GM21423 (cell line): ENCODE data around the gene MPV17L2.
A peak's percentile ranks its signal among the peaks of the same experiment; 100 is the strongest.

Experiments
- ATAC-seq: cut with Tn5 transposase; IDR thresholded peaks from one replicate; pipeline ENCODE4 v1.9.1; 2021; ENCODE audit warnings: mild to moderate bottlenecking, moderate library complexity; ENCODE audit not compliant: unreplicated experiment

MPV17L2 gene

DNA sequence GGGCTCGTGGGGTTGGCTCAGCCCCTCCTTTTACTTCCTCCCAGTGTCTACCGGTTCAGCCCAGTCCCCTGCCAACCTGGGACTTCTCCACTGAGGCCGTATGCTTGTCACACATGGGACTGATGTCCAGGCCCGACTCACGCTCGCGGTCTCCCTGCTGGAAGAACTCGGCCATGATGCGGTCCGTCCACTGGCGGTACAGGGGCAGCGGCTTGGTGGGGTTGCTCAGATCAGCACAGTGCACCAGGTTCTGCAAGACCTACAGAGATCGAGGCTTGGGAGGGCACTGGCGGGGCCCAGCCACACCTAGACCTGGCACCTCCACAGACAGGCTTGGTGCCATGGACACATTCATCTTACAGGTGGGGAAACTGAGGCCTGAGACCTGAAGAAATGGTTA, 18.7 kb downstream of the MPV17L2 start:
- ATAC-seq, result no peak

DNA sequence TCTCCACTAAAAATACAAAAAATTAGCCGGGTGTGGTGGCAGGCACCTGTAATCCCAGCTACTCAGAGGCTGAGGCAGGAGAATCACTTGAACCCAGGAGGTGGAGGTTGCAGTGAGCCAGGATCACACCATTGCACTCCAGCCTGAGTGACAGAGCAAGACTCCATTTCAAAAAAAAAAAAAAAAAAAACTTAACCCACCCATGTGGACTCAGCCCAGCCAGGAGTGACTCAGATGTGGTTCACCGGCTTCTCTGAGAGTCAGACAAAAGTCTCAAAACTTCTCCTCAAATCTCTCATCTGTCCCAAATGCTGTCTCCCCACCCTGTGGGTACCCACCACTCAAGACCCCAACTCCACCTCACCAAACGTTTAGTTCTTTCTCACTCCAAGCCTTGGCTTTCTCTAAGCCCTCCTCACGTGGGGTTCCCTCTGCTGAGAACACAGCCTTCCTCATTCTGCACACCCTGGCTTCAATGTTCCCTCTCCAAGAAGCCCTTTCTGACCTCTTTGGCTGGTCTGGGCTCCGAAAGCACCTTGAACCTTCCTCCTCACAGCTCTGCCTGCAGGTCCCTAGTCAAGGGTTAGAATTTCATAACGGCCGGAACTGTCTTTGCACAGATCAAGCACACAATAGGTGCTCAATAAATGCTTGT, 21.9 kb downstream of the MPV17L2 start:
- no peak for ATAC-seq

DNA sequence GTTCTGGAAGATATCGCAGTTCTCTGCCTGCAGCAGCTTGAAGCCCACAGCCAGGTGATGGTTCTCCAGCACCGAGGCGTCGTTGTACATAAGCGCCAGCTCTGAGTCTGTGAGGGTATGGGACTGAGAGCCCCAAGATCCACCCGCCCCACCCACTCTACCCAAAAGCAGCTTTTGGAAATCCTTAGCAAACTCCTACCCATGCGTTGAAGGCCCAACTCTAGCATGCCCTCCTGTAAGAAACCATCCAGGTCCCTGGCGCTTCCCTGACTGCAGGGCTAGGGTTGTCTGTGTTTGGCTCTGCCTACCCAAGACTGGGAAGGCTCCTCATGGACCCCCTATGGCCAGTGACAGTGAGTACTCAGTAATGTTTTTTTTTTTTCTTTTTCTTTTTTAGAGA, 23.8 kb downstream of the MPV17L2 start:
- no peak for ATAC-seq

DNA sequence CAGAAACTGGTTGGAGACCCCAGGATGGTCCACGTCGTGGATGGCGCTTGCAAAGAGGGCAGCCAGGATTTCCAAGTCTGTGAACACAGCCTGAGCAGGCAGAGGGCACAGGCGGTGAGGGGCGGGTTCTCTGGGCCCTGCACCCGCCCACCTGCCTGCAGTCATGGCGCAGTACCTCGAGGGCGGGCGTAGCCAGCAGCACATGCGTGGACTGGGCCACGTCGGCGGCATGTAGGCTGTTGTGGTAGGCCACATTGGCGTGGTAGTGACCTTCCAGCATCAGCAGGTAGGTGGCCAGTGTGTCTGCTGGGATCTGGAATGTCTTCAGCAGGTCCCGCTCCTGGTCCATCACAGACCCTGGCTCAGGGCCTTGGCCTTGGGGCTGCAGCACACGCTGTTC, 25.1 kb downstream of the MPV17L2 start:
- ATAC-seq, result no peak

DNA sequence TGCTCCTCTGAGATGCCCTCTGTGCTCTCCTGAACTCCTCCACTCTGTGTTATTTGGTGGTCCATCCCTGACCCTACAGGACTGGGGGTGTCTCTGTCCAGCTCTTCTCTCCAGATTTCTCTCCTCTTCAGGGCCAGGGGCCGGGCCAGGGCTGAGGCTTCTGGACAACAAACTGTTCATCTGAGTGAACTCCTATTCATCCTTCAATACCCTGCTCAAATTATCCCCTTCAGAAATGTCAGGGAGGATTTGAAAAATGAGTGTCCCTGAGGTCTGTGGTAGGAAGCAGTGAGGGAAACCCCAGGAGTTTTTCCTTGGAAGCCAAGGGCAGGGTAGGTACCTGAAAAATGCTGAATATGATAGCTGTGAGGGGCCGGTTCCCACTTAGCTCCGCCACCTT, 25.6 kb downstream of the MPV17L2 start:
- no peak for ATAC-seq

DNA sequence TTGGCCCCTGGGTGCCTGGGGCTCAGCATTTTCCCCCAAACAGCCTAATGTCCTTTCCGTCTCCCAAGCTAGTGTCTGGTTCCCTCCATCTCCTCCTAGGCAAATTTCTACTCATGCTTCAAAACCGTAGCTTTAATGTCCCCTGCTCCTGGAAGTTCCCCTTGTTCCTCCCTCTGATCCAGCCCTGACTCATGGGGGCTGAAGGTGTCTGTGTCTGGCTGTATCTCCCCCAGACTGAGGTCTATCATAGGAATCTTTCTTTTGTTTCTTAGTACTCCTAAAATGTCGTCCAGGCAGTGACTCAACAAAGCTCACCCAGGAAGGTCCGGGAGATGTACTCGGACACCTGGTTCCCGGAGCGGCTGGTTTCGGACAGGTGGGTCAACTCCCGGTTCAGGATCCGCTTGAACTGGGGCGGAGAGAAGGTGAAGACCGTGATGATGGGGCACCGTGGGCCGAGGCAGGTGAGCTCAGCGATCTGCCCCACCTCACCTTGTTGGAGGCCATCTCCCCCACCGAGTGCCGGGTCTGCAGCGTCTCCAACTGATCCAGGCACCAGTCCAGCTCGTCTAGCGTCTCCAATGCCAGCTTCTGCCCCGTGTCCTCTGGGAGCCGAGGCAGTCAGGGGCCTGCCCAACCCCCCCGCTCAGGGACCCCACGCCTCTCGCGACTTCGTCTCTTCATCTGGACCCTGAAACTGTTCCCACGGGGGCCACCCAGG, 27.1 kb downstream of the MPV17L2 start:
- no peak for ATAC-seq

DNA sequence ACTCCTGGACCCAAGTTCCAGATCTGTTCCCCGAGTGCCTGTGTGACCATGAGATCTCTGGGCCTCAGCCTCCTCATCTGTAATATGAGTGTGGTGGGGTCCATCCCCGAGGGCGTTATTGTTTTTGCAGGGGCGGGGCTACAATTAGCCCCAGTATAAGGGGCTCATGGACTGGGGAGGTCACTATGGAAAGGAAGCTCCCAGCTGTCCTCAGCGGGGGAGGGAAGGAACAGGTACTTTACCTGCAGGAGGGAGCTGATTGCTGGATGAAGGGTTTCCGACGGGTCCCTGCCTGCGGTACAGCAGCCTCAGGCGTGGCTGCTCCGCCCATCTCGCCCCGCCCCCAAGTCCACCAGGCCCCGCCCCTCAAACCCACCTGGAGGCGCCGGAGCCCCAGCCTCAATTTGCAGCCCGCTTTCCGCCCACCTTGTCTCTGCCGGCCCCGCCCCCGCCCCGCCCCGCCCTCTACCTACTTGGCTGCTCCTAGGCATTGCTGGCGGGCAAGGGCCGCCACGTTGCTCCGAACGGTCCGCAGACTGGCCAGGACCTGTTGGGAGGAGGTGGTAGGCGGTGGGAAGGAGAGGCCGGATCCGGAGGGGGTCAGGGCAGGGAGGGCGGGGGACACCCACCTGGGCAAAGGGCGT, 27.7 kb downstream of the MPV17L2 start:
- no peak for ATAC-seq

DNA sequence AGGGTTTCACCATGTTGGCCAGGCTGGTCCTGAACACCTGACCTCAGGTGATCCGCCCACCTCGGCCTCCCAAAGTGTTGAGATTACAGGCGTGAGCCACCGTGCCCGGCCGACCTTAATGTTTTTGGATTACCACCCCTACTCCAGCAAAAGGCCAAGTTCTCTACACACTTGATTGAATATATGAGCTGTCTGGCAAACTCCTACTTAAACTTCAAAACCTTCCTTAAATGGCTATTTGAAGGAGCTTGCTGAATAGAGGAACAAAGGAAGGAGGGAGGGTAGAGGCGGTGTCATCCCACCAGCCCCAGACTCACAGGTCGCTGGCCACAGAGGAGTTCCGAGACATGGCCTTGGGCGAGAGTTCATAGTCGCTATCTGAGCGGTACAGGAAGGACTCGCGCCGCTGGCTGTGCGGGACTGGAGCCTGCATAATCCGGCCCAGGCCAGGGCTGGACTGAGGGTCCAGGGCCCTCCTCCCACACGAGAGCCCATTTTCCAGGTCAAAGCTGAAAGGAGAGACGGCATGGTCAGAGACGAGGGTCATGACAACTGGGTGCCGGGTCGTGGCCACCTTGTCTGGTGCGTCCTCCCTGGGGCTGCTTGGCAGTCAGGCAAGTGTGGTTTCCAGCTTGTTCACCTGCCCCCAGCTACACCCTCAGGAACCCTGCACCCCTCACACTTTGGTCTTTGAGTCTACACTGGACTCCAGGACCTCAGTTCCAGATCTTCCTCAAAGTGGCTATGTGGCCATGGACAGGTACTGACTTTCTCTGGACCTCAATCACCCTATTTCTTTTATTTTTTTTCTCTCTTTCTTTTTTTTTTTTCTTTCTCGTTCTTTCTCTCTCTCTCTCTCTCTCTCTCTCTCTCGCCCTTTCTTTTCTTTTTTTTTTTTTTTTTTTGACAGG, 29.1 kb downstream of the MPV17L2 start:
- no peak for ATAC-seq

DNA sequence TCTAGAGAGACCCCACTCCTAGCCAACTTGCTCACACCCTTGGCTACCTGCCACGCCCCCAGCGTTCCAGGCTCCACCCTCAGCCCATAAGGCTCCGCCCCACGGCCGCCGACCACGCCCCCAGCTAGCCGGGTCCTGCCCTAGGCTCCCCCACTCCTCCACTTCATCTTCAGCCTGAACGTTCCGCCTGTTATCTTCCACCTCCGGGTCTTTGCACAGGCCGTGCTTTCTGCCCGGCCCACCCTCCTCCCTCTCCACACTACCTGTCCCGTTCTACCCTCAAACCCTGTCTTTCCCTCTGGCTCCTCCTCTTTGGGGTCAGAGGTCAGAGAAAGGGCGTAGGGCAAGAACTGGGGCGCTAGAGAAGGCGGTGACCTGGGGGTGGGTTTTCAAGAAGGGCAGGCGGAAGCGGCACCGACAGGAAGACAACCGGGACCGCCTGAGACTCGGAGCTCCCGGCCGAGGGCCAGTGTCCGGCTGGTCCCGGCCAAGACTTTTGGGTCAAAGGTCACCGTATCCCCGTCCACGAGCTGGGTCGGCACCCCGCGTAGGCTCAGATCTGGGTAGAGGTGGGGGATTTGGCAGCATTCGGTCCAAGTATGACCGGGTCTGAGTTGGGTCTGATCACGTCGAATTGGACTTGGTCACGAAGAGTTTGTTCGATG, 31.0 kb downstream of the MPV17L2 start:
- ATAC-seq, result no peak

DNA sequence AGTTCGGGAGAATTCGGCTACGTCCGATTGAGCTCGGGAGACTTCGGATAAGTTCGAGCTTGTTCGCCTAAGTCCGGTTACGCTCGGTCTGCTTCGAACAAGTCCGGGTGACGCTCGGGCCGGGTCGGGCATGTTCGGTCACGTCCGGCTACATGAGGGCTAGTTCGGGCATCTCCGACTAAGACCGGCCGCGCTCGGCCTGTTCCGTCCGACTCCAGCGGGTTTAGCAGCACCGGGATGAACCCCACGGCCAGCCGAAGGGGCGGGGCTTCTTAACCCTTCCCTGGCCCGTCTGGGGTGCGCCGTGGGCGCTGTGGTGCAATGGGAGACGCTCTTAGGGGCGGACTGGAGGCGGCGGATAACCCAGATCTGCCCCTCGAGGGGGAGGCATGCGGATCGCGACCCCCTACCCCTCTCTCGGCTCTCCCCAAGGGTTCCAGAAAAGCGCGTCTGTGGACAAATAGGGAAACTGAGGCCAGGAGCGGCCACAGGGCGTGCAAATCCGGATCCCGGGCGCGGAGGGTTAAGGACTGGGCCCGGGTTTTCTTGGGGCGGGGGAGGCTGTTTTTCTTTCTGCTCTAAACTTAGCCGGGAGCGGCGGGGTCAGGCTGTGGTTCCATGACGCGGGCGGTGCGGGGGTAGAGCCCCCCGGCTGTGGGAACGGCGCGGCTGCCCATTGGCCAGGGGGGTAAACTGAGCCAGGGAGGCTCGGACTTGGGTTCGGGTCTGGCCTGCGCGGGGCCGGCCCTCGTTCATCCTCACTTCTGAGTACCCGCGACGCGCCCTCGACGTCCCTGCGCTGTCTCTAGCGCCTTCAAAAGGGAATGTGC, 31.7 kb downstream of the MPV17L2 start:
- ATAC-seq, result peak; percentile 88

DNA sequence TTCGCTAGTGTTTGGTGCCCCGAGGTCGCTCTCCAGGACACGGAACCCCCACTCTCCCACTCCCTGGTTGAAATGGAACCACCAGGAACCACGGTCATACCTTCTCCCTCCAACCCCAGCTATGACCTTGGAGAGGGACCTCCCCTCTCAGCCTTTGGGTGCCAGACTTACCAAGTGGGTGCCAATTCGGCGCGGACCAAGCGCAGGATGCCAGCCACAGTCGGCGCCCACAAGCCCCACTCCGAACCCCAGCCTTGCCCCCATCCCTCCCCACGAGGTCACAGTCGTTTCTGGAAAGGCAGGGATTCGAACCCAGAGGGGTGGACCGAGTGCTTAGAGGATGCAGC, 32.3 kb downstream of the MPV17L2 start:
- ATAC-seq, result no peak

DNA sequence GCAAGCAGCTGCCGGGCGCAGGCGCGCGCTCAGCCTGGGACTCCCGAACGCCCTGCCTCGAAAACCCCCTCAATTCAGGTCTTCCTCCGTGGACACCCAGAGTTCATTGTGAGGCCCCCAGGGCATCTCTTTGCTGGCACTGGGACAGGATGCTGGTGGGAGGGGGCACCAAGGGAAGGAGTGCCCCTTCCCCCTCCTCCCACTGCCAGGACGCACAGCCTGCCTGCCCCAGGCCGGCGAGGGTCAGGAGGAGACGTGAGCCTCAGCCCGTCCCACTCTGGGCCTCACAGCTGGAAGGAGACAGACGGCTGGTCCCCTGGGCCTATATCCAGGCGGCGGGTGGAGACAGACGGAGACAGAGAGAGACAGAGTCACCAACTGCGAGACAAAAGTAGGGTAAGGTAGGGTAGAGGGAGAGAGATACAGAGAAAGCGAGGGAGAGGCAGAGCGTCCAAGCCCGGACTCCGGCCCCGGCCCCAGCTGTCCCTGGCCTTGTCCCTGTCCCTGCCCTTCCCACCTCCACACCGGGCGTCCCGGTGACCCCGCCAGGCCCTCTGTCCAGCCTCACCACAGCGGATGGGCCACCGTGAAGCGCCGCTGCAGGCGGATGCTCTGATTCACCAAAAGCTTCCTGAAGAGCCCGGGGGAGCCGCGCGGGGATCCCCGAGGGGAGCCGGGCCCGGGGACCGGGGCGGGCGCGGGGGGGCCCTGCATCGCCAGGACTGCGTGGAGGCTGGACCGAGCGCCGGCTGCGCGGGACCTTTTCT, 32.9 kb downstream of the MPV17L2 start, which contains the start of gene PDE4C:
PDE4C (minus strand) TSS at position 737 of the 767 bp plus-strand sequence; CDS start at position 714, 23 bp downstream.
- no peak for ATAC-seq

DNA sequence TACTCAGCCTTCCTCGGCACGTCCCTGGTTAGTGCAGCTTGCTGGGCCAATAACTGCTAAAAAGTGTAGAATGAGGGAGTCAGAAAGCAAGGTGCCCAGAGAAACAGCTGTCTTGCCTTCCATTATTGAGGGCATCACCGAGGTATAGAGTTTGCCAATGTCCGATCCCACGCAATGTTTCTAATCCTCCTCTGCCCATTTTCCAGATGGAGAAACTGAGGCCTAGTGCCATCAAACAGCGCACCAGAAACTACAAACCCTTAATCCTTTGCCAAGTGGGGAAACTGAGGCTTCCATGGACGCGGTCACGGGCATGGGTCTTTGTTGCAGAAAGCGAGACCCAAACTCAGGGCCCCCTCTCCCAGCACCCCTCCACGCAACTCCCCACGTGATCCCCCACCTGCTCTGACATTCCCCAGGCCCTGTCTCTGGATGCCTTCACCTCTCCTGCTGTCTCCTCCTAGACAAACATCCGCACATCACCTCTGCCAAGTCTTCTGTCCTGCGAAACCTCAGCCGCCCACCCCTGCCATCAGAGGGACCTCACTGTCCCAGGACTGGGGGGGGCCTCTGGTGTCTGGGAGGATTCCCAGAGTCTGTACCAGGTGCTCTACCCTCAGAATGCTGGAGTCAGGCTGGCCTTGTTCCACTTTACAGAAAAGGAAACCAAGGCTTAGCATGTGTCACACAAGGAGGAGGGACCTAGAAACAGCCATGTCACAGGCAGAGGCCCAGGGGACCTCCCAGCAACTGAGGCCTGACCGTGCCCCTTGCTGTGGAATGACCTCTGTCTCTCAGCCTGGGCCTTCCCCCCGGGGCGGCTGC, 34.1 kb downstream of the MPV17L2 start:
- no peak for ATAC-seq

DNA sequence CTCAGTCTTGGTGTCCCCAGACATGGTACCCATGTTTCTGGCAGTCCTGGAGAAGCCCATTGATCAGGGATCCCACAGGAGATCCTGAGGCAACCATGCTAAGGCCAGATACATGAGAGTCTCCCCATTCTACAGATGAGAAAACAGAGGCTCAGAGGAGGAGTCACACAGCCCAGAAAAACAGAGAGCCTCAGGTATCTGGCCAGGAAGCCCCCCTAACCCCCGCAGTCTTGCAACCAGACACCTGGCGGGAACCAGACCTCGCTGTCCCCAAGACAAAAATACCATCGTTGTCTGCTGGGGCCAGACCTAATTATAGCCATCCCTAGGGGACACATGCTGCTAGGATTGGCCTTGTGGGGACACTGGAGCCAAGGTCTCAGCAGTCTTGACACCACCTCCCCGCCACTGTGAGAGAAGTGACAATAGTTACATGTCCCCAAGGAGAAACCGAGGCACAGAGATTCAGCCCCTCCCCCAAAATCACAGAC, 34.8 kb downstream of the MPV17L2 start:
- no peak for ATAC-seq

DNA sequence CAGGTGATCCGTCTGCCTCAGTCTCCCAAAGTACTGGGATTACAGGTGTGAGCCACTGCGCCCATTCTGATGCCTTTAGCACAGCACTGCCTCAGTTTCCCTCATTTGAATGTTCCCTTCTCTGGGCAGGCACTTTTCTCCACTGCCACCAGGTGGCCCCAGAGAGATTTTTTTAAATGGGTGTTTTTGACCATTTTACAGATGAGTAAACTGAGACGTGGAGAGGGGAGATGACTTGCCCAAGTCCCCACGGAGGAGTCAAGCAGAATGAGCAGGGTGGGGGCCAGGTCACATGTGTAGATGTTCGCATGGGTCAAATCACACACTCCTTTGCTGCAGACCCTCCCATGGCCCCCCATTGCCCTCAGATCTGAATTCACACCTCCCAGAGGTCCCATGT, 36.5 kb downstream of the MPV17L2 start:
- ATAC-seq, result no peak

DNA sequence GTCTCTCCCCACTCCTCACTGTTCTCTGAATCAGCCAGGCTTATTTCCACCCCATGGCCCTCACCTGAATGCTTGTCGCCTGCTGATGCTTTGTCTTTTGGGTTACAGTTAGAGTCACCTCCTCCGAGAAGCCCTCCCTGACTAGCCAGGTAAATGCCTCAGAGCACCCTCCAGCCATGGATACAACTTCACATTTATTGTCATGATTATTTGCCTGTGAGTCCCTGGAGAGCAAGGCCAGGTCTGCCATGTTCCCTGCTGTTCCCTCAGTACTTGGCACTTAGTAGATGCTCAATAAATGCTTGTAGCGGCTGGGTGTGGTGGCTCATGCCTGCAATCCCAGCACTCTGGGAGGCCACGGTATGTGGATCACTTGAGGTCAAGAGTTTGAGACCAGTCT, 36.9 kb downstream of the MPV17L2 start:
- no peak for ATAC-seq

DNA sequence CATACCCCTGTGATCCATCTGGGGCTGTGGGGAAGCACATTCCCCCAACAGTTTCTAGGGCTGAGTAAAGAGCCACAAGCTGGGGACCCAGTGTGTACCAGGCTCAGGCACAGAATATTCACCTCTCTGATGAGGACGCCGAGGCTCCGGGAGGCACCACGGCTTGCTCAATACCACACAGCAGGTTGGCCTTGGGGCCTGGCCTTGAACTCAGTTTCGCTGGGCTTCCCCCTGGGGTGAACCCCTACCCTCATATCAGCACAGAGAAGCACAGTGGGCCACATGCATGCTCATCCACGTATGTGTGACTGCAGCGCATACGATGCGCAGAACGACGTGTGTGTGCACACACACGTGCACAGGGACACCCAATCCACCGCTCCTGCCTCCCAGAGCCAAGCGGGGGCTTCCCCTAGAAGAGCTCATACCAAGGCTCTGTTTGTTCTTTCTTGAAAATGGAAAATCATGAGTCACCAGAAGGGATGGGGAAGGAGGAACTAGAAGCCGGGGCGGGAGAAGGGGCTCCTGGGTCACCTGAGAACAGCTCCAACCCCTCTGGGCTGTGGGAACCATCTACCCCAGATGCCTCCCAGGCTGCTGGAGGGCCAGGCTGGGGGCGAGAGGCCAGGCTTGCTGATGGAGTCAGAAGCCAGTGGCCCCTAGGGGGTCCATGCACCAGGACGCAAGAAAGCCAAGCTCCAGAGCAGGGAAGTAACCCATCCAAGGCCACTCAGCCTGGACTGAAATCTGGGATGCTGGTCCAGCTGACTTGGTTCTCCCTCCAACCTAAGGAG, 38.1 kb downstream of the MPV17L2 start:
- no peak for ATAC-seq
